K562 (cell line): Measurements from ENCODE around the gene CASTOR1. TPM values are rescaled to one million over a fixed set of nuclear protein-coding genes. Genes with fewer than 3 reads are reported as not detected.

Source experiments
- NFXL1 ChIP-seq: fragments of 450-650 bp; formaldehyde crosslinking; IDR thresholded peaks from 2 replicates; pipeline ENCODE4 v1.4.0; 2021; ENCODE audit warnings: mild to moderate bottlenecking
- NR1H2 ChIP-seq: sonication (generic); formaldehyde crosslinking; IDR thresholded peaks from 2 replicates; pipeline ENCODE4 v1.4.0; 2020; ENCODE audit warnings: mild to moderate bottlenecking, missing genetic modification reagents
- POLR2AphosphoS2 ChIP-seq: IDR thresholded peaks from 2 replicates; pipeline ENCODE4 v1.6.1; 2012; ENCODE audit warnings: low read length, improper control_type of control experiment
- RBM39 ChIP-seq: fragments of 200-400 bp; formaldehyde crosslinking; optimal IDR thresholded peaks from 2 replicates; pipeline ENCODE3; 2018; ENCODE audit warnings: low read depth, low read length
- ZBTB7A ChIP-seq: IDR thresholded peaks from 2 replicates; pipeline ENCODE4 v1.6.1; 2011; ENCODE audit warnings: low read depth, mild to moderate bottlenecking, low read length, moderate library complexity, borderline replicate concordance; ENCODE audit not compliant: control insufficient read depth
- ZNF589 ChIP-seq: fragments of 200-800 bp; sonication (Bioruptor generic); IDR thresholded peaks from 2 replicates; pipeline ENCODE4 v1.6.1; 2016; ENCODE audit warnings: low read depth, missing genetic modification characterization, missing compliant biosample characterization
- polyA plus RNA-seq, 8 experiments: library from polyadenylated mRNA; depleted of rRNA in 4 of 8; stranded (reverse) in 5 of 8; unstranded in 3 of 8; fragments of >200 nt; fragmentation: Nextera tagmentation in 2 of 8; fragmentation: Illumina TruSeq in 1 of 8; extraction: Ambion mirVana in 2 of 8; extraction: Trizol in 1 of 8; gene quantifications; 2 replicates each; pipeline versions ENCODE4 v1.2.1 to v1.2.3, GENCODE V29; 2011 to 2014; ENCODE audit warnings: inconsistent platforms in 1 of 8, missing spikeins in 1 of 8
- total RNA-seq, 7 experiments: library from RNA; depleted of rRNA in 6 of 7; stranded (reverse); fragments of >200 nt in 6 of 7; fragmentation: Illumina TruSeq in 2 of 7; extraction: Trizol in 2 of 7; gene quantifications; 2 replicates each; pipeline versions ENCODE4 v1.2.1 to v1.2.3, GENCODE V29; 2011 to 2021; ENCODE audit warnings: low replicate concordance in 1 of 7
- TF ChIP-seq, protein P1 (sequence below), 2 experiments: fragments of 450-650 bp in 1 of 2; IDR thresholded peaks; 2 replicates each; pipeline ENCODE4 v1.6.1; 2011 to 2017; ENCODE audit warnings: low read depth in 2 of 2, antibody characterized with exemption in 1 of 2, borderline replicate concordance in 1 of 2, low read length in 1 of 2, mild to moderate bottlenecking in 1 of 2, mixed read lengths in 1 of 2; ENCODE audit not compliant: control insufficient read depth in 1 of 2

Gene CASTOR1
- total and polyA plus RNA-seq, 9 of the 15 experiments (the other 6 are each of a cell fraction or from before 2014, with no cell fraction given): 0.35 to 2.6 (median 1.1) TPM

- TF ChIP-seq, protein P1, sequence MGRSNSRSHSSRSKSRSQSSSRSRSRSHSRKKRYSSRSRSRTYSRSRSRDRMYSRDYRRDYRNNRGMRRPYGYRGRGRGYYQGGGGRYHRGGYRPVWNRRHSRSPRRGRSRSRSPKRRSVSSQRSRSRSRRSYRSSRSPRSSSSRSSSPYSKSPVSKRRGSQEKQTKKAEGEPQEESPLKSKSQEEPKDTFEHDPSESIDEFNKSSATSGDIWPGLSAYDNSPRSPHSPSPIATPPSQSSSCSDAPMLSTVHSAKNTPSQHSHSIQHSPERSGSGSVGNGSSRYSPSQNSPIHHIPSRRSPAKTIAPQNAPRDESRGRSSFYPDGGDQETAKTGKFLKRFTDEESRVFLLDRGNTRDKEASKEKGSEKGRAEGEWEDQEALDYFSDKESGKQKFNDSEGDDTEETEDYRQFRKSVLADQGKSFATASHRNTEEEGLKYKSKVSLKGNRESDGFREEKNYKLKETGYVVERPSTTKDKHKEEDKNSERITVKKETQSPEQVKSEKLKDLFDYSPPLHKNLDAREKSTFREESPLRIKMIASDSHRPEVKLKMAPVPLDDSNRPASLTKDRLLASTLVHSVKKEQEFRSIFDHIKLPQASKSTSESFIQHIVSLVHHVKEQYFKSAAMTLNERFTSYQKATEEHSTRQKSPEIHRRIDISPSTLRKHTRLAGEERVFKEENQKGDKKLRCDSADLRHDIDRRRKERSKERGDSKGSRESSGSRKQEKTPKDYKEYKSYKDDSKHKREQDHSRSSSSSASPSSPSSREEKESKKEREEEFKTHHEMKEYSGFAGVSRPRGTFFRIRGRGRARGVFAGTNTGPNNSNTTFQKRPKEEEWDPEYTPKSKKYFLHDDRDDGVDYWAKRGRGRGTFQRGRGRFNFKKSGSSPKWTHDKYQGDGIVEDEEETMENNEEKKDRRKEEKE (IDR thresholded peaks at IDR 0.05; ENCODE audit: borderline replicate concordance in 1 of 2, control insufficient read depth in 1 of 2, low read depth in 2 of 2, low read length in 1 of 2): no peak
- TF ChIP-seq NR1H2 (CRISPR knock-in tag): no peak
- no peak for TF ChIP-seq ZBTB7A
- TF ChIP-seq NFXL1 (CRISPR knock-in tag): no peak
- TF ChIP-seq RBM39: no peak
- no peak for TF ChIP-seq ZNF589 (CRISPR knock-in tag)
- TF ChIP-seq POLR2AphosphoS2: no peak
These were observed 13.5 kb upstream of the CASTOR1 start (continued) for GRCh38 chr22:30302810-30303138.
